HEK293 (cell line): ENCODE results near the gene ENTPD8.

Experiments used
- GLI4 ChIP-seq: fragments of 450-650 bp; formaldehyde crosslinking; IDR thresholded peaks from 2 replicates; pipeline ENCODE4 v1.5.1; 2016; ENCODE audit warnings: missing biosample characterization, missing genetic modification characterization
- ZNF138 ChIP-seq: fragments of 450-650 bp; formaldehyde crosslinking; IDR thresholded peaks from 2 replicates; pipeline ENCODE4 v1.5.1; 2016; ENCODE audit warnings: missing biosample characterization, missing genetic modification characterization, borderline replicate concordance
- ZNF174 ChIP-seq: fragments of 450-650 bp; formaldehyde crosslinking; IDR thresholded peaks from 2 replicates; pipeline ENCODE4 v1.5.0; 2017; ENCODE audit warnings: missing biosample characterization, mild to moderate bottlenecking, missing genetic modification characterization
- ZNF416 ChIP-seq: fragments of 450-650 bp; formaldehyde crosslinking; IDR thresholded peaks from 2 replicates; pipeline ENCODE4 v1.5.1; 2016; ENCODE audit warnings: missing biosample characterization, missing genetic modification characterization
- ZNF654 ChIP-seq: fragments of 450-650 bp; formaldehyde crosslinking; IDR thresholded peaks from 2 replicates; pipeline ENCODE4 v1.5.1; 2016; ENCODE audit warnings: low read depth, missing biosample characterization, missing genetic modification characterization
- ZNF76 ChIP-seq: fragments of 450-650 bp; formaldehyde crosslinking; IDR thresholded peaks from 2 replicates; pipeline ENCODE4; 2016; ENCODE audit warnings: low read depth, missing biosample characterization, missing genetic modification characterization, borderline replicate concordance
- TF ChIP-seq, protein P1 (sequence below): fragments of 450-650 bp; IDR thresholded peaks from 2 replicates; pipeline ENCODE4 v1.5.1; 2018; ENCODE audit warnings: missing biosample characterization, missing genetic modification characterization
- TF ChIP-seq, protein P2 (sequence below): sonication (generic); formaldehyde crosslinking; IDR thresholded peaks from 2 replicates; pipeline ENCODE4 v1.8.1; 2022; ENCODE audit warnings: mild to moderate bottlenecking, moderate library complexity, missing genetic modification reagents
- TF ChIP-seq, protein P3 (sequence below): fragments of 450-650 bp; formaldehyde crosslinking; IDR thresholded peaks from 2 replicates; pipeline ENCODE4 v1.5.1; 2016; ENCODE audit warnings: missing biosample characterization, missing genetic modification characterization
- TF ChIP-seq, protein P4 (sequence below): fragments of 450-650 bp; formaldehyde crosslinking; IDR thresholded peaks from 2 replicates; pipeline ENCODE4 v1.5.1; 2016; ENCODE audit warnings: missing biosample characterization, missing genetic modification characterization
- TF ChIP-seq, protein P5 (sequence below): fragments of 450-650 bp; formaldehyde crosslinking; IDR thresholded peaks from 2 replicates; pipeline ENCODE4 v1.5.1; 2016; ENCODE audit warnings: missing biosample characterization, missing genetic modification characterization

DNA sequence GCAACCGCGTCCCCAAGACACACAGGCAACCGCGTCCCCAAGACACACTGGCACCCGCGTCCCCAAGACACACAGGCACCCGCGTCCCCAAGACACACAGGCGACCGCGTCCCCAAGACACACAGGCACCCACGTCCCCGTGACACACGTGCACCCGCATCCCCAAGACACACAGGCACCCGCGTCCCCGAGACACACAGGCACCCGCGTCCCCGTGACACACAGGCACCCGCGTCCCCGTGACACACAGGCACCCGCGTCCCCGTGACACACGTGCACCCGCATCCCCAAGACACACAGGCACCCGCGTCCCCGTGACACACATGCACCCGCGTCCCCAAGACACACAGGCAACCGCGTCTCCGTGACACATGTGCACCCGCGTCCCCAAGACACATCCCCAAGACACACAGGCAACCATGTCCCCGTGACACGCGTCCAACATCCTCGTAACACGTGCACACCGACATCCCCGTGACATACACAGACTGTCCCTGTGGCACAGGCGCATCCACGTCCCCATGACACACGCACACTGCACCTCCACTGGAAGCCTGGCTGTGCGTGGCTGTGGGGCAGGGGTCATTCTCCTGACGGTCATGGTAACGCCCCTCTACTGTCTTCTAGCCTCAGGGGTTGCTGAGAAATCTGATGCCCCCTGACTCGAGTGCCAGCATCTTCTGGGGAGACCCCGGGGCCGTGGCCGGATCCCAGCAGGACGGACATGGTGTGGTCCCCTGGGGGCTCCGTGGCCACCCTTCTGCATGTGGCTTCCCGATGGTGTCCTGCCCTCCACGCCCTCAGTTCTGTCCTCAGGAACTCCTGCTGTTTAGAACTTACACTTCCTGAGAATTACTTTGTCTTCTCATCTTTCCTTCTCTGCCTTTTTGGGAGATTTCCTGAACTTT is 42.3 kb downstream of the ENTPD8 start:
- TF ChIP-seq, protein P1, sequence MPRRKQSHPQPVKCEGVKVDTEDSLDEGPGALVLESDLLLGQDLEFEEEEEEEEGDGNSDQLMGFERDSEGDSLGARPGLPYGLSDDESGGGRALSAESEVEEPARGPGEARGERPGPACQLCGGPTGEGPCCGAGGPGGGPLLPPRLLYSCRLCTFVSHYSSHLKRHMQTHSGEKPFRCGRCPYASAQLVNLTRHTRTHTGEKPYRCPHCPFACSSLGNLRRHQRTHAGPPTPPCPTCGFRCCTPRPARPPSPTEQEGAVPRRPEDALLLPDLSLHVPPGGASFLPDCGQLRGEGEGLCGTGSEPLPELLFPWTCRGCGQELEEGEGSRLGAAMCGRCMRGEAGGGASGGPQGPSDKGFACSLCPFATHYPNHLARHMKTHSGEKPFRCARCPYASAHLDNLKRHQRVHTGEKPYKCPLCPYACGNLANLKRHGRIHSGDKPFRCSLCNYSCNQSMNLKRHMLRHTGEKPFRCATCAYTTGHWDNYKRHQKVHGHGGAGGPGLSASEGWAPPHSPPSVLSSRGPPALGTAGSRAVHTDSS (tag by site-specific recombination), result no peak
- TF ChIP-seq ZNF138 (tag by site-specific recombination) (no peak), ZNF654 (tag by site-specific recombination) (no peak), ZNF174 (tag by site-specific recombination) (no peak), ZNF76 (tag by site-specific recombination) (no peak), ZNF416 (tag by site-specific recombination) (no peak), GLI4 (tag by site-specific recombination) (no peak)
- TF ChIP-seq, protein P2, sequence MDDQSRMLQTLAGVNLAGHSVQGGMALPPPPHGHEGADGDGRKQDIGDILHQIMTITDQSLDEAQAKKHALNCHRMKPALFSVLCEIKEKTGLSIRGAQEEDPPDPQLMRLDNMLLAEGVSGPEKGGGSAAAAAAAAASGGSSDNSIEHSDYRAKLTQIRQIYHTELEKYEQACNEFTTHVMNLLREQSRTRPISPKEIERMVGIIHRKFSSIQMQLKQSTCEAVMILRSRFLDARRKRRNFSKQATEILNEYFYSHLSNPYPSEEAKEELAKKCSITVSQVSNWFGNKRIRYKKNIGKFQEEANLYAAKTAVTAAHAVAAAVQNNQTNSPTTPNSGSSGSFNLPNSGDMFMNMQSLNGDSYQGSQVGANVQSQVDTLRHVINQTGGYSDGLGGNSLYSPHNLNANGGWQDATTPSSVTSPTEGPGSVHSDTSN (CRISPR knock-in tag), result no peak
- TF ChIP-seq, protein P3, sequence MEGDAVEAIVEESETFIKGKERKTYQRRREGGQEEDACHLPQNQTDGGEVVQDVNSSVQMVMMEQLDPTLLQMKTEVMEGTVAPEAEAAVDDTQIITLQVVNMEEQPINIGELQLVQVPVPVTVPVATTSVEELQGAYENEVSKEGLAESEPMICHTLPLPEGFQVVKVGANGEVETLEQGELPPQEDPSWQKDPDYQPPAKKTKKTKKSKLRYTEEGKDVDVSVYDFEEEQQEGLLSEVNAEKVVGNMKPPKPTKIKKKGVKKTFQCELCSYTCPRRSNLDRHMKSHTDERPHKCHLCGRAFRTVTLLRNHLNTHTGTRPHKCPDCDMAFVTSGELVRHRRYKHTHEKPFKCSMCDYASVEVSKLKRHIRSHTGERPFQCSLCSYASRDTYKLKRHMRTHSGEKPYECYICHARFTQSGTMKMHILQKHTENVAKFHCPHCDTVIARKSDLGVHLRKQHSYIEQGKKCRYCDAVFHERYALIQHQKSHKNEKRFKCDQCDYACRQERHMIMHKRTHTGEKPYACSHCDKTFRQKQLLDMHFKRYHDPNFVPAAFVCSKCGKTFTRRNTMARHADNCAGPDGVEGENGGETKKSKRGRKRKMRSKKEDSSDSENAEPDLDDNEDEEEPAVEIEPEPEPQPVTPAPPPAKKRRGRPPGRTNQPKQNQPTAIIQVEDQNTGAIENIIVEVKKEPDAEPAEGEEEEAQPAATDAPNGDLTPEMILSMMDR (tag by site-specific recombination), result no peak
- TF ChIP-seq, protein P4, sequence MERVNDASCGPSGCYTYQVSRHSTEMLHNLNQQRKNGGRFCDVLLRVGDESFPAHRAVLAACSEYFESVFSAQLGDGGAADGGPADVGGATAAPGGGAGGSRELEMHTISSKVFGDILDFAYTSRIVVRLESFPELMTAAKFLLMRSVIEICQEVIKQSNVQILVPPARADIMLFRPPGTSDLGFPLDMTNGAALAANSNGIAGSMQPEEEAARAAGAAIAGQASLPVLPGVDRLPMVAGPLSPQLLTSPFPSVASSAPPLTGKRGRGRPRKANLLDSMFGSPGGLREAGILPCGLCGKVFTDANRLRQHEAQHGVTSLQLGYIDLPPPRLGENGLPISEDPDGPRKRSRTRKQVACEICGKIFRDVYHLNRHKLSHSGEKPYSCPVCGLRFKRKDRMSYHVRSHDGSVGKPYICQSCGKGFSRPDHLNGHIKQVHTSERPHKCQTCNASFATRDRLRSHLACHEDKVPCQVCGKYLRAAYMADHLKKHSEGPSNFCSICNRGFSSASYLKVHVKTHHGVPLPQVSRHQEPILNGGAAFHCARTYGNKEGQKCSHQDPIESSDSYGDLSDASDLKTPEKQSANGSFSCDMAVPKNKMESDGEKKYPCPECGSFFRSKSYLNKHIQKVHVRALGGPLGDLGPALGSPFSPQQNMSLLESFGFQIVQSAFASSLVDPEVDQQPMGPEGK (tag by site-specific recombination), result no peak
- TF ChIP-seq, protein P5, sequence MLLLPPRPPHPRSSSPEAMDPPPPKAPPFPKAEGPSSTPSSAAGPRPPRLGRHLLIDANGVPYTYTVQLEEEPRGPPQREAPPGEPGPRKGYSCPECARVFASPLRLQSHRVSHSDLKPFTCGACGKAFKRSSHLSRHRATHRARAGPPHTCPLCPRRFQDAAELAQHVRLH (tag by site-specific recombination), result no peak
